Activated T-helper 1 cell treated with anti-CD3 and anti-CD28 coated beads, Interleukin-2, amount 50 U/mL, for 16 hours (primary cell): Measurements from ENCODE around the gene FGGY.
"Not testable (repeated sequence)": the region's sequence is repeated elsewhere in the genome, so short reads cannot be mapped to it uniquely, and the experiment has no call there.

Source experiments
- DNase-seq, 2 donors: peaks; one replicate each; pipeline ENCODE4 v3.0.0-alpha.2; 2020; ENCODE audit warnings: low read depth in 1 of 2, low spot score in 1 of 2

The FGGY gene

DNA sequence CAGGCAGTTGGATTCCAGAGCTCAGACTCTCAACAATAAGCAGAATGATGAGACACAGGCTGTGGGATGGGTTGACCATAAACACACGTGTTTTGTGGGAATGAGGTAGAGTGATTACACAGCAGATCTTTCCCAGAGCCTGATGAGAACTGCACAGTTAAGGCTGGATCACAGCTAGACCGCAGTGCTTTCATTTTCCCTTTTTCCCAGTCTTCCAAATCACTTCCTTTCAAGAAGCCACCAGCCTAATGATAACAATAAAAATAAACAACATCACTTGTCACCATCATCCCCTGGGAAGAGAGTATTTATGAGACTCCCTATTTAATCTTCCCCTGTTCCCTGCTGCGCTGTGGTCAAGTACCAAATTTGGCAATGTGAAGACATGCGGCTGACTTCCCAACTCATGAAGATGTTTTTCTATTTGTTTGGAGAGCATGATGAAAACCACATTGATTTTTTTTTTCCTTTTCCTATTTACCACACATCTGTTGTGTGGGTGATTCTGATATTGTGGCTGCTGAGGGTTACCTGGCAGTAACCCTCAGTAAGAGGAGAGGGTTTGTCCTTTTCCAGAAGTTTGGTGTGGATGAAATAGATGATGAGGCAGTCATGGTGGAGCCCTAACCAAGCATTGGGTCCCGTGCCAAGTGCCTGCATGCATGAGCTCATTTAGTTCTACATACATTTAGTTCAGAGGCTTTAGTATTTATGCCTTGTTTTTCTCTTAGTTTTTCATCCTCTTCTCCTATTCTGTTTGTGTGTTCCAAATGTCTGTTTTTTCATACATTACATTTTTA is 268.9 kb downstream of the FGGY start:
- no peak for DNase-seq

DNA sequence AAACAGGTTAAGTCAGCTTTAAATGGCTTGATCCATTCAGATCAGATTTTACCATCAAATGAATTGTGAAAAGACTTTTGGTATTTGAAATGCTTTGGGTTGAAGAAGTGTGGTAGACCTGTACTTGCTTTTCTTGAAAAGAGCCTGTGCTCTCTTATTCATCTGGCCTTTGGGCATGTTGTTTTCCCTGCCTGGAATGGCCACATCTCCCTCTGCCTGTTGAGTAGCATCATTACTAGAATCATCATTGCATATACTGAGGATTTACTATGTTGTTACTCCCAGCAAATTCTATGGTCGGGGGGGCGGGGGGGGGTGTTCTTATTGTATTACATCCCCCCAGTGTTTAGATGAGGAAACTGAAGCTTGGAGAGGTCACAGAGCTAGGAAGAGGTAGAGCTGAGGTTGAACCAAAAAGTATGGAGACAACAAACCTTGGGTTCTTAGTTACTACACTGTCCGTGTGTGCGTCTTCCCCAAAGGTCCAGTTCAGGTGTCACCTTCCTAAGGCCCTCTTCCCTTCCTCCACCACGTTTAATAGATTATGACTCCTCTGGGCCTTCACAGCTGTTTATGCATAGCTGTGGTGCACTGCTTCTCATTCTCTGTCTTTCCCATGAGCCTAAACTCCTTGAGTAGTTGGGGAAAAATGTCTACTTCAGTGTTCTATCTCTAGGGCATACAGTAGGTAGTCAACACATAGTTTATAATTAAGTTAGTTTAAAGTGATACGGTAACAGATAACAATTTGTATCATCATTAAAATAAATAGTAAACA is 271.5 kb downstream of the FGGY start:
- no peak for DNase-seq

DNA sequence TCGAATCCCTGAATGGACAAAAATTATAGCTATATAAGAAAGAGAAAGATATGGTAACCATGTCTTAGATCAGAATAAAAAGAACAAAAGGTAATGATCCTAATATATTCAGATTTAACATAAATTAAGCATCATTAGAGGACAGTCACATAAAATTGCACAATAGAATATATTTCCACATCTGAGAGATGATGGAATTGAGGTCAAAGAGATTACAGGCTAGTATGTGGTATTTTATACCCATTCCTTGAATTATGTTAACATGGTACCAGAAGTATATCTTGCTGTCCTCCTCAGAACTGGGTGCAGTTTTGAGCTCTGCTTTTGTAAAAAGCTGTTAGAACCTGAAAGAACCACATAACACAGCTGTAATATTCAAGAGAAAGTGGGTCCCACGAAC is 272.3 kb downstream of the FGGY start:
- no peak for DNase-seq

DNA sequence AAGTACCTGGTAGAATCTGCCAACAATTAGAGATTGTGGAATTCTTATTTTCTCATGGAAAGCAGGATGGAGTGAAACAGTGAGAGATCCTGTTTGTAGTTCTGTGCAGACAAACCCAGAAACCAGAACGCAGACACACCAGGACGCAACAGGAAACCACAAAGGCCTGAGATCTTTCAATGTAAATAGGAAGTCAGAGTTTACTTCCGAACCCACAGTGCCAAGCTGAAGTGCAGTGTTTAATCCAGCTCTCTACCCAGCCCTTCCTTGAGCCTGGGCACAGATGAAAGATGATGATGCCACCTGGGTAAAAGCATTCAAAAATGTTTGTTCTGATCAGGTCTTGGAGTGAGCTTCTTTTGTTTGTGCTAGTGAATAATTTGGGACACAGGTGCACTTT is 273.6 kb downstream of the FGGY start:
- no peak for DNase-seq

DNA sequence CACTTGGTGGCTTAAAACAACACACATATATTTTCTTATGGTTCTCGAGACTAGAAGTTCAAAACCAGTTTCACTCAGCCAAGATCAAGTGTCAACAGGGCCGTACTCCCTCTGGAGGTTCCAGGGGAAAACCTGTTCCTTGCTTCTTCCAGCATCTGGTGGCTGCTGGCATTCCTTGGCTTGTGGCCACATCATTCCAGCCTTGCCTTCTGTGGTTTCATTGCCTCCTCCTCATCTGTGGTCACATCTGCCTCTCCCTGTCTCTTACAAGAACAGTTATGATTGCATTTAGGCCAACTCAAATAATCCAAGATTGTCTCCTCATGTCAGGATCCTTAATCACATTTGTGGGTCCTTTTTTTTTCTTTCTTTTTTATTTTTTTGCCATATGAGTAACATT is 277.2 kb downstream of the FGGY start:
- DNase-seq: no peak

DNA sequence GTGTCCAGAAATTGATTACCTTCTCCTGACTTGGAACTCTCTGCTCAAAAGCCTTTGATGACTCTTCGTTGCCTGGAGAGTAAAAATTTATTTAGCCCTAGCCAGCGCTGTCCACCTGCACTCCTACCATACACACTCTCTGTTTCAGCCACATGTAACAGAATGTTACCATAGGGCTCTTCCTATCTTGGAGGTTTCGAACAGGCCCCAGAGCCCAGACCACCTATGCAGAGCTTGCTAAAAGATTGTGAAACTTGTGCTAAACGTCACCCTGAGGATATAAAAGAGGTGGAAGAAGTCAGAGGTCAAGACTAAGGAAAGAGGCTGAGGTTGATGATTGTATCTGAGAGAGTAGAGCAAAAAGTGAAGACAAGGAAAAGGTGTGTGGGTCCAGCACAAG is 280.9 kb downstream of the FGGY start:
- DNase-seq: no peak

DNA sequence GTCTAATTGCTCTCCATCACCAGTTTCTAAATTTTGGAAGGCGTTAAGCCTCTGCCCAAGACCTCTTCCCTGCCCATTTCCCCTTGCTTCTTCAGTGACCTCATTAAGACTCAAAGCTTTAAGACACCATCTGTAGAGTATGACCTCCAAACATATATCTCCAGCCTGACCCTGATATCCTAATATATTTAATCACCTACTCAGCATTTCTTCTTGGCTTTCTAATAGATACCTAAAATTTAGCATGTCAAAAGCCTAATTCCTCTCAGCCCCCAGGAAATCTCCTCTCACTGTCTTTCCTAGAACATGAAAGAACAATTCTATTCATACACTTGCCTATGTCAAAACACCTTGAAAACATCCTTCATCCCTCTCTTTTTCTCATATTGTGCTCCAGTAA is 282.3 kb downstream of the FGGY start:
- no peak for DNase-seq

DNA sequence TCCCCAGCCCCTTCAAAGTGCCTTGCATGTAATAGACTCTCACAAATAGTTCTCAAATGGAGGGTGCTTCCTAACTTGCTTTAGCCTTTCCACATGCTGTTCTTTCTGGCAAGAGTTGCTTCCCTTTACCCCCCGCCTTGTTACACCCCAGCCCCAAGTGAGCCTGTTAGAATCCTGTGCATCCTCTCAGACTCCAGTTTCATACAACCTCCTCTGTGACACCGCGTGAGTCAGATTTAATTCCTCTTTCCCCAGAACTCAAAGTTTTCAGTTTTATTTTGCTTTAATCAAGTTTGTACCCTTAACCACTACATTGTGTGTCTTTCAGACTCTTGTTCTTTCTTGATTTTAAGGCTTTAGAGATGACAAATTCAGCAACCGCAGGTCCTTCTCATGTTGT is 283.4 kb downstream of the FGGY start:
- no peak for DNase-seq

DNA sequence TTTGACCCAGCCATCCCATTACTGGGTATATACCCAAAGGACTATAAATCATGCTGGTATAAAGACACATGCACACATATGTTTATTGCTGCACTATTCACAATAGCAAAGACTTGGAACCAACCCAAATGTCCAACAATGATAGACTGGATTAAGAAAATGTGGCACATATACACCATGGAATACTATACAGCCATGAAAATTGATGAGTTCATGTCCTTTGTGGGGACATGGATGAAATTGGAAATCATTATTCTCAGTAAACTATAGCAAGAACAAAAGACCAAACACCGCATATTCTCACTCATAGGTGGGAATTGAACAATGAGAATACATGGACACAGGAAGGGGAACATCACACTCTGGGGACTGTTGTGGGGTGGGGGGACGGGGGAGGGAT is 295.5 kb downstream of the FGGY start:
- DNase-seq: not testable (repeated sequence)

DNA sequence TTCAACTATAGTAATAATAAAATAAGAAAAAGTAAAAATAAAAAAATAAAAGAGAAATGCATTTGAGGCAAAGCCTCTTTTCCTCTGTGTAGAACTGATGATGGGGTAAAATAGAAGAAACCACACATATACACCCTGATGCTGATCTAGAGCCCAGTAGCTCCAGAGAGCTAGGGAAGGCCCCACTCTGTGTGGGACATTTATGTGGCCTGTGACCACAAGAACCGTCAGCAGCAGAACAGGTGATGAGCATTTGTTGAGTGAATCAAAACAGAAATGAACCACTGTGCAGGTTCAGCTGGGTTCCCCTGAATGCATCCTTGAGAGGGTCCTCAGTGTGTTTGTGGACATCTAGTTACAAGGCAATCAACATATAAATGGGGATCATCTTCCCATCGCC is 296.0 kb downstream of the FGGY start:
- no peak for DNase-seq

DNA sequence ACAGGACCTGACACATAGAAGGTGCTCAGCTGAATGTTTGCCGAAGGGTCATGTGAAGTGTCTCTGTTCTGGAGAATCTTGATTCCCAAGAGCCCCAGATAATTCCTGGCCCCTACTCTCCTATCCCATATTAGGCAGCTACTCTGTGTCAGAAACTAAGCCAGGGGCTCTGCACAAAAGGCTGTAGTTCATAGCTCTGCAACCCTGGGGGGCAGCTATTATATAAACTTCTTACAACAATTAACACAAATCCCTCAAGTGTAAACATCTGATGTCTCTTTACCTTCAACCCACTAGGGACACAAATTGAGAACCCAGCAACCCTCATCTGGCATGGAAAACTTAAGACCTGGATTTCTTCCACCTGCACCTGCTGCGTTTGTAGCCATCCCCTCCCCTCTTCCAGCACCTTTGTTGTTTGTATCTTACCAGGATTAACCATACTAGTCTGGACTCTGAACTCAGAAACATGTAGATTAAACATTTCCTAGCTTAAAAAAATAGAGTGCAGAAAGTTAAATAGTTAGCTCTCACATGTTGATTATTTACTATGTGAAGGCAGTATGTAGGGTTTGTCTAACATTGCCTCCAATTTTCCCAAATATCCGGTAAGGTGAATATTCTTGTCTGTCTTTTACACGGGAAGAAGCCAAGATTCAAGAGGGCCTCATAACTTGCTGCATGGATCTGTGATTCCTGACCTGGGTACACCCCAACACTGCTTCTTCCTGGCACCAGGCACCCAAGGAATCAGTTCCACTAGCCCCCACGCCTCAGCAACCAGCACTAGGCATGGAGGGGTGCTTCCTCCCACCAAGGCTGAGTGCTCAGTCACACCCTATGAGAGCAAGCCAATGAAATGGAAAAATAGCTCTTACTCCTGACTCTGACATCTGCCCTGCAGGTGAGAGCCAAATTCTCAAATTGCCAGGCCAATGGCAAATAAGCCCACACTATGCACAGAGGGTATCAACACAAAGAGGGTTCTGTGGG is 297.2 kb downstream of the FGGY start:
- DNase-seq: no peak

DNA sequence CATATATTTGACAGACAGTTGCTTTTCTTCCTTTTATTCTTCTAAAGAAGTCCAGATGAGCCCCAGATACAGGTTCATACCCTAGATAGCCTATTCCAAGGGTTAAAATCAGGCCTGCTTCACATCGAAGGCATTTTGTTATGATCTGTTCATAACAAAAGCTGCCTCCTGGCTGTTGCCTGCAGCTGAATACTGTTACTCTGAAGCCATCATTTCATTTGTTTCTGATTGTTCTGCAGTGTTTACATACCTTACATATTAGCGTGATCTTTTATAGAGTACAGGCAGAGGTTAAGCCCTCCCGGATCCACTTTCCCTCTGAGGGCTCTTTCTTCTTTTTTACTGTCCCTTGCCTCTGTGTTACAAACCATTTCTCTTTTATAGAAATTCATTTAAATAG is 298.9 kb downstream of the FGGY start:
- DNase-seq: no peak

DNA sequence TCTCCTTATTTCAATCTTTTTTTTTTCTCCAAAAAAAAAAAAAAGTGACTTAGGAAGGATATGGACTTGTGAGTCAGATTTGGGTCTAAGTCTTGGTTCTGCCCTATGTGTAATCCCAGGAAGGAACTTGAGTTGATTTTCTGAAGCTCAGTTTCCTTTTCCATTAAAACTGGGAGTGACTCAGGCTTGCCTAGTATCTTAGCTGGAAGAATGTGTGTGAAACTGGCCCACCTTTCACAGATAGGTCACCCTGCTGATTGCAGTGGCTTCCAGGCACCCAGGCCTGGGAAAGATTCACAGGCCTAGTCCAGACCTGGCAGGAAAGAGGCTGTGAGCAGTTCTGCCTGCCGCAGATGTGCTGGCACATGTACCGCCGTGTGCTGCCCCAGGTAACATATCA is 299.5 kb downstream of the FGGY start:
- DNase-seq: no peak

DNA sequence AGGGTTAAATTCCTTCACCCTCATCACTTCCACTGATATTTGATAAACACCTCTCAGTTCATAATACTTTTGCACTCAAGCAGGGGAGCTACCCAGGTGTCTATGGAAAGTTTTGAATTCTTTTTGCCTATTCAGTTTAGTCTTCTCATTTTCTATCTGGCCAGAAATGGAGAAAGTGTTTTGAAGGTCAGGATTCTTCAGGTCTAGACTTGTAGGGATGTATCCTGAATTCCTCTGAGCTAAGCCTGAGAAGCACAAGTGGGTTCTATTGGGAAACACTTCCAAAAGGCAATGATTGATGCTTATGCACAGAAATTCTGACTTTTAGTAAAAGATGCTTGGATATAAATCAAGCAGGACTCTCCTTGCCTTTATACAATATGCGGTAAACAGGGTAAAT is 300.1 kb downstream of the FGGY start:
- DNase-seq: no peak

DNA sequence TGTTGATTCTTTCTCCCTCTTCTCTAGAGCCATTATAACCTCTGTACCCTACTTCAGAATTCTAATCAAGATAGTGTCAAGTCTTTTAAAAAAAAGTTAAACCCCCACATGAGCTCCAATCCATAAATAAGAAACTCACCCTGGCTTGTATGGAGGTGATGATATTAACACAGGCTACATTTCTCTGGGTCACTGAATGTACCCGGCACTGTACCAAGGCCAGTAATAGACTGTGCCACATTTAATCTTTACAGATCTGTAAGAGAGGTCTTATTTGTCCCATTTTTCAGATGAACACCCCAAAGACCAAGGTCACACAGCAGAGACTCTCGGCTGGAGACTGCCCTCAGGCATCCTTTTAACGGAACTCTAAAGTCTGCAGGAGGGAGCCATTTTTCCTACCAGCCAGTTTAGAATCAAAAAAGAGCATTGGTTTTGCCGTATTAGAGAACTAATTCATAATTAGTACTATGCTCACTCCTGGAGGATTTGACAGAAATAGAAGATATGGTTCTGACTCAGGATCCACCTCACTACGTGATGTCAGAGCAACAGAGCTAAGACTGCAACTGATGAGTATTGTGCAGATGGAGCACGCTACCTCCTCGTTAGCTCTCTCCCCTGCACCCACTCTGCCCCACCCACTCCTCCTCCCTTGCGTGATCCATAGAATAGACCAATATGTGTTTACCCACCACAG is 300.7 kb downstream of the FGGY start:
- no peak for DNase-seq

DNA sequence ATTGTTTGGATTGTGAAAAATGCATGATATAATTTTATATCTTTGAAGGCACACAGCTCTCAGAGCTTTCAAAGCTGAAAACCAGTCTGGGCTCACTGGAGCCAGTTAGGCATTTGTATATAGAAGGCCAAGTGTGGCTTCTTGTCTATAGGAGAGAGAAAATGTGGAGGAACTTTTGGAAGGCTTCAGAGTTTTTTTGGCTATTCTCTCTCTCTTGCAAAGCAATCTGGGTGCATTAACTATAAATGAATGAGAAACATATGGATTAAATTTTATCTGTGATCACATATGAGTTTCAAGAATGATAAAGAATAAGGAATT is 301.2 kb downstream of the FGGY start:
- DNase-seq: no peak

DNA sequence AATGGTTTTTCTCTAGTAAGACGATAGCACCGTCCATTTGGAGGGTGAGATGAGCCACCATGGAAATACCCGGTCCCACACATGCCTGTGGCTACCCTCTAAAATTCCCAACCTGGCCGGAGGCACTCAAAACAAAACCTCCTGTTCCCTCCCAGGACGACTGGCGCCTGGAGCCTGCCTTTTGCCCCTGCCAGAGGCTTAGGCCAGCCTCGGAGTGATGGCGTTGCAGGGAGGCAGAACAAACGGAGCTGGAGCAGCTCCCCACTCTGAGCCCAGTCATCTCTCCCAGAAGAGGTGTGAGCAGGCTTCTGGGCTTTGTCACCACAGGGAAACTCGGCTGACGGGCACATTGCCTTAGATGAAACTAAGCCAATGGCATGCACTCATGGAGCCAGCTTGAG is 304.1 kb downstream of the FGGY start:
- no peak for DNase-seq

DNA sequence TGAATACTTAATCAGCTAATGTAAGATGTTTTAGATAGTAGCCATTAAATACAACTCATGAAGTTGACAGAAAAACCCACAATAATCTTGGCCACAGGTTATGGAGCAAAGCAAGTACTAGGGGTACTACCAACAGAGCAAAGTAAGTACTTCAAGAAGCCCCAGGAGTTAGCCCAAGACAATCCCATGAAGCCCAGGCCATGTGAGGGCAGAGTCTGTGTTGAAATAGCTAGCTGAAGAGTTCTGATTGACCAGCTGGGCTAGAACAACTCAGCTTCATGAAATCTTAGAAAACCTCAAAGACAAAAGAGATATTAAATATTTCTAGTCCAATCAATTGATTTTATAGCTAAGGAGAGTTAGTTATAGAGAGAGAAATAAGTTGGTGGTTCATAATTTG is 304.9 kb downstream of the FGGY start:
- no peak for DNase-seq

DNA sequence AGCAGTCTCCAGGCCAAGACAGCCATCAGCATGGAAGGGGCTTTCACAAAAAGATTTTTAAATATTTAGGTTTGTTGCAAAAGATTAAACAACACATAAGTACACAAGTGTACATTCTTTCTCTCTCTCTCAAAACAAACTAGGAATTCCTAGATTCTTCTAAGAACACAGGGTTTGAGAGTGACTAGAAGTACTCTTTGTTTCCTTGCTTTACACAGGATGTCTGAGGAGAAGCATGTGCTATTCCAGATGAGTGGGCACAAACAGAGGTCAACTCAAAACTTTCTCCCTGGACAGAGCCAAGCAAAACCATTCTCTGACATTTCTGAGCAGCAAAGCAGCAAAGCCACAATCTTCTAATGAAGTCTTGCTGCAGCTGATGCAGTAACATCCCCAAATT is 307.3 kb downstream of the FGGY start:
- DNase-seq: no peak

DNA sequence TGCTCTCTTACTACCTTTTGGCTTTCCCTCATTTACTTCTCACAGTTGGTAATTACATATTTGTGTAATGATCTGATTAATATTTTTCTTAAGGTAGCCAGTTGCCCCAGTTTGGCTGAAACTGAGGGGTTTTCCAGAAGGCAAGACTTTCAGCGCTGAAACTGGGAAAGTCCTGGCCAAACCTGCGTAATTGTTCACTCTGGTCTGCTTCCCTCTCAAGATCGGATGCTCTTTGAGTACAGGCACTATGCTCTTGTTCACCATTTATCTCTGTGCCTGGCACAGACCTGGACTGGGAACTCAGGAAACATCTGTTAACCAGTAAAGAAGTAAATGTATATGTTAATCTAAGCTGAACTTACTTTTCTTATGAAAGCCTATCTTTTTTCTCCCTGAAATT is 308.3 kb downstream of the FGGY start:
- DNase-seq: no peak

DNA sequence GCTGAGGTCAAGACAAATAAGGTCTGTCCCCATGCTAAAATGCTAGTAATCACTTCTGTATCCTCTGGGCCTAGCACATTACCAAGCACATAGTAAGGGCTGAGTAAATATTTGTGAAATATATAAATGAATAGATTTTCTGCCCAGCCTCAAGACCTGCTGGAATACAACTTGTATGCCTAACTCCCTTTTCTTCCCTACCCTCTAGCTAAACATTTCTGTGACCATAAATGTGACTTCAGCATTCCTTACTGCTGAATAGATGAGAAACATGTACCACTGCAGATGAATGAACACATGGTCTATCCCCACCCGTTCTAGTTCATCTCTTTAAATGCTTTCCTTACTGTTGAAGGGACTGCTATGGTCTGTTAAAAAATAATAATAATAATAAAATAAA is 308.9 kb downstream of the FGGY start:
- no peak for DNase-seq
